GF-D8 (cell line): Measurements from ENCODE around the gene GPRIN1.

ENCODE experiments used
- DNase-seq: peaks from one replicate; lab custom pipeline; 2025; lab: John Stamatoyannopoulos, UW

Gene GPRIN1

DNA sequence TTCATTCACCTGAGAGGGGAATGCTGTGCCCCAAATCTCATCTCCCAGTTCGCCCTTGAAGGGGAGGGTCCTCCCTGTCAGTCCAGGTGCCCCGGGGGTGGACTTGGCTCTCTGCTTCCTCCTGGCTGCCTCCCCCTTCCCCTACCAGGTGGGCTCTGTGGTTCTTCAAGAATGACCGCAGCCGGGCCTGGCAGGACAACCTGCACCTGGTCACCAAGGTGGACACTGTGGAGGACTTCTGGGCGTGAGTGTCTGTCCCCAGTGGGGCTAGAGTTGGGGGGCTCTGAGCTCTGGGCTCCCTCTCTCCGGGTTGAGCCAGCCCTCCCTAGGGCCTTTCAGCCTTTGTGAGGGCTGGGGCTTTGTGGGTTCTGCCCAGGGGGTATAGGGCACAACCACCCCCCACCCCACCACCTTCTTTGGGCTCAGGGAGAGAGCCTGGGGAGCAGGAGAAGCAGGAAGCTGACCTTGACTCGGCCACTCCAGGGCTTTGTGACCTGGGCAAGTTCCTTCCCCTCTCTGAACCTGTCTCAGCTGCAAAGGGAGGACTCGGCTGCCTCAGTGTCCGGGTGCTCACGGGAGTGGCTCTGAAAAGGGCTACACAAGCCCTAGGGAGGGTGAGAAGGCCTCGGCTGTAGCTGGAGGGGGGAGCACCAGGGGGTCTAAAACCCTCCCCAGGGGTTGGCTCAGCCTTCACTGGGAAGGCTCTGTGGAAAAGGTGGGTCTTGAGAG lies 33.7 kb upstream of the GPRIN1 start:
- DNase-seq: no peak

DNA sequence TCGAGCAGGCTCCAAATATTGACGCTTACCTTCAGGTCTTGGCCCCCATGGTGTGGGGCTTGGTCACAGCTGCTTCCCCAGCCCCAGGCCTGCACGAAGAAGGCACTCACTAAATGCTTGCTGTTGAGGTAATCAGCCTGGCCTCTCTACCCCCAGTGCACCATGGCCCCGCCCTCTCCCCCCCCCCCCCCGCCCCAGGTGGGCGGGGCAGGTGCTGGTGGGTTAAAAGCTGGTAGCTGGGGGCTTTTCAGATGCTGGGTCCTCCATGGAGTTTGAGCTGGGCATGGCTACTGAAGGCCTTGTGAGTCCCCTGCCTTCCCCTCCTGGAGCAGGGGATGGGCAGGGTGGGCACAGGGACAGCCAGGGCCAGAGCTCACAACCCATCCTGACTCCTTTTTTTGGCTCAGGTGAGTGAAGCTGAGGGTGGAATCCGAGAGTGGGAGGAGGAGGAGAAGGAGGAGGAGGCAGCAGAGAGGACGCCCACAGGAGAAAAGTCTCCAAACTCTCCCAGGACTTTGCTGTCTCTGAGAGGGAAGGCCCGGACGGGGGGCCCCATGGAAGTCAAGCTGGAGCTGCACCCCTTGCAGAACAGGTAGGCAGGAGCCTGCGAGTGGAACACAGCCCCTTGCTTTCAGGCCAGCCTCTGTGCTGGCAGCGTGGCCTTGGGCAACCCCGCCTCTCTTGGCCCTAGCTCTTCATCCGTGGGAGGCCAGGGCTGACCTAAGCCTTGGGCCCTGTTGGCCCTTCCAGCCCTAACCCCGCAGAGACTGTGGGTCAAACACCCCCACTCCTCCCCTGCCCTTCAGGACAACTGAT lies 32.9 kb upstream of the GPRIN1 start:
- DNase-seq: no peak

DNA sequence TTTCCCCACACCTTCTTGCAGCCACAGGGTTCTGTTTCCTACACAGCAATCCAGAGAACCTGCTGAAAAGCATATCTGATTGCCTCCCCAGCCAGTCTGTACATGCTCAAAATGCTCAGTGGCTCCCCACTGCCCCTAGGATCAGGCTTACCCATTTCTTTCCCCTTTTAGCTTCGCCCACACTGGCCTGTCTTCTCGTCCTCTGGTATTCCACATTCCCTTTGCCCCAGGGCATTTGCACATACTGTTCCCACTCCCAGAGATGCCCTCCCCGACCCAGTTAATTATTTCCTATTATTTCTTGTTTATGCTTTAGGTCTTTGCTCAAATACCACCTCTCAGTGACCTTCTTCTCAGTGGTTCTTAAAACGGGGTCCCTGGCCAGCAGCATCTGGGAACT lies 30.7 kb upstream of the GPRIN1 start:
- DNase-seq: no peak

DNA sequence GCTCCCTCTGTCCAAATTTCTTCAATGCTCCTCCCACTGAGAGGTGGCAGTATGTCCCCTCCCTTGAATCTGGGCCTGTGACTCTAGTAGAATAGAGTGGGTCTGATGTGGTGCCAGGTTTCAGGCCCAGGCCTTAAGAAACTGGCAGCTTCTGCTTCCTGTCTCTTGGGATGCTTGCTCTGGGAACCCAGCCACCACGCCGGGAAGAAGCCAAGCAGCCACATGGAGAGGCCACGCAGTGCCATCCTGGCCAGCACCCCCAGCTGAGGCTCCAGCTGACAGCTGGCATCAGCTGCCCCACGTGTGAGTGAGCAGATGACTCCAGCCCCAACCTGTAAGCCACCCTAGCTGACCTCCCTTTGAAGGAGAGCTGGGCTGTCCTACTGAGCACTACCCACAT lies 30.0 kb upstream of the GPRIN1 start:
- no peak for DNase-seq

DNA sequence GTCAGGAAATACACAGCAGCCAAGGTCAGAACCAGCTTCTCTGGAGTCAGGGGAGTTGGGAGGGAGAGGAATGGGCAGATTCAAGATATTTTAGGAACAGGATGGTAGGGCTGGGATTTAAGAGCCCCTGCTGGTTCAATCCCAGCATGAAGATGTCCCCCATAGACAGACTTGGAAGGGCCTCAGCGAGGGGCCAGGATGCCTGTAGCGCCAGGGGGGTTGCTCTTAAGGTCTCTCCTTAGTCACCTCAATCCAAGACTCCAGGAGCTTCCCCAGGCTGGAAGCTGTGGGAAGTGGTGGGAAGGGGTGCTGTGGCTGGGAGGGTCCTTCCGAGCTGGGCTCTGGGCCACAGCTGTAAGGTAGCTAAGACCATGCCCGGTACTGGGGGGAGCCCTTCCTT lies 29.3 kb upstream of the GPRIN1 start:
- no peak for DNase-seq

DNA sequence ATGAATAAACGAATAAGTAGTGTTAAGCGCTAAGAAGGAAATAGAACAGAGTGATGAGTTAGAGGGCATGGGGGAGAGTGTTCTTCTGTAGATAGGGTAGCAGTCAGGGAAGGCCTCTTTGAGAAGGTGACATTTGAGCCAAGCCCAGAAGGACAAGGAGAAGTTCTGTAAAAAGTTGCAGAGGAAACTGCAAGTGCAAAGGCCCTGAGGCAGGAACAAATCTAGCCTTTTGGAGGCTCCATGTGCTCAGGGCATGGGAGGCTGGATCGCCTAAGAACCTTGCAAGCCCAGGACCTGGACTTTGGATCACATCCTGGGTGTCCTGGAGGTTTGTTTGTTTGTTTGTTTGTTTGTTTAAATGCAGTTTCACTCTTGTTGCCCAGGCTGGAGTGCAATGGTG lies 28.5 kb upstream of the GPRIN1 start:
- no peak for DNase-seq

DNA sequence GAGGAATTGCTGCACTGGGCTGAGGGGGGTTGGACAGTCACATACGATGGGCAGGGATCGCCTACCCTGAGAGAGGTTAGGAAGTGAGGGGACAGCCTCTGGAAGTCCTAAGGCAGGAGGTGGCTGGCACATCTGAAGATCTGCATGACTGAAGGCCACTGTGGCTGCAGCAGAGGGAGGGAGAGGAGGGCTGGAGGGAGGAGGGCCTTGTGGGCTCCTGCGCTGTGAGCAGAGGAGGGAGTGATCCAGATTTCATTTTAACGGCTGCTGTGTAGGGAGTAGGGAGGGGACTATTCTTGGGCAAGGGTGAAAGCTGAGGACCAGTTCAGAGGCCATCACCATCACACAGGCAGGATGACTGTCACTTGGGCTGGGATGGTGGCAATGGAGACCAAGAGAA lies 27.6 kb upstream of the GPRIN1 start:
- DNase-seq: no peak

DNA sequence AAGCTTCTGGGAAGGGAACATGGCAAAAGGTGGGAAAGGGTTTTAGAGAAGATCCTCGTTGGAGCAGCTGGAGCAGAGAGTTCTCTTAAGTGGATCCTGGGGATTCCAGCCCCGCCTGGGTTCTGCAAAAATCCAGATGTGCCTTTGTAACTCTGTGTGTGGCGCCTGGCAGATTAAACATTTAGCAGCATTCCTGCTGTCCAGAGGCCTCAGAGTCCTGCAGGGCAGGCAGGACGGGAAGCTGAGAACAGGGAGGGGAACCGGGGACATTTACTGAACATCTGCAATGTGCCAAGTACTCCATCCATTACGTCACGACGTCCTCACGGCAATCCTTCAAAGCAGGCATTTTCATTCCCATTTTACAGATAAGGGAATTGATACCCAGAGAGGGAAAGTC lies 26.5 kb upstream of the GPRIN1 start:
- DNase-seq: no peak

DNA sequence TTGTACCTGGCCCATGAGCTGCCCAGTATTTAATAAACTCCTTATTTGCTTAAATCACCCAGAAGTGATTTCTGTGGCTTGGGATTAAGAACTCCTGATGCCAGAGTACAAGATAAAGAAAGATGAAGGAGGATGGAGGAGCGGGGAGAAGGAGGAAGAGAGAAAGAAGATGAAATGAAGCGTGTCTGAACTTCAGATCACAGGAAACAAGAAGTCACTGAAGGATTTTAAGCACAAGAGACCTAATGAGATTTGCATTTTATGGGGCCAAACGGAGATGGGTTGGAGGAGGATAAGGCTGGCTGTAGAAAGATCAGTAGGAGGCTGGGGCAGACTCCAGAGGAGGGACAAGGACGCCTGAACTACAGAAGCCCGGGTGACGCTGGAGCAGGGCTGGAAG lies 23.6 kb upstream of the GPRIN1 start:
- no peak for DNase-seq

DNA sequence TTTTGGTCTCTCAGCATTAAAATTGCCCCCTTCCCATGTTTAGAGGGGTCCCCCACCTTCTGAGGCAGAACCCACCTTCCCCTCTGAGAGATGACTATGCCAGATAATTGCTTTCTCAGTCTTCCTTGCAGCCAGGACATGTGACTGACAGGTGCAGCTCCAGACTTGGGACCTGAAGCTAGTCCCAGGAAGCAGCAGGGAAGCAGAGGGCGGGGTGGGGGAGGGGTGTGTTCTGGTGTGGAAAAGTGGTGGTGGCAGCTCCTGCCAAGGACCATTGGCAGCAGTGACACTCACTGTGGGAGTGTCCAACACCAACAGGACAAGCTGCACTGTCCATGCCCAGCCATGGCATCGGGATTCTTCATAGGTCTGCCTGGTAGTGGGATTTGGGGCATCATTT lies 22.8 kb upstream of the GPRIN1 start:
- DNase-seq: no peak

DNA sequence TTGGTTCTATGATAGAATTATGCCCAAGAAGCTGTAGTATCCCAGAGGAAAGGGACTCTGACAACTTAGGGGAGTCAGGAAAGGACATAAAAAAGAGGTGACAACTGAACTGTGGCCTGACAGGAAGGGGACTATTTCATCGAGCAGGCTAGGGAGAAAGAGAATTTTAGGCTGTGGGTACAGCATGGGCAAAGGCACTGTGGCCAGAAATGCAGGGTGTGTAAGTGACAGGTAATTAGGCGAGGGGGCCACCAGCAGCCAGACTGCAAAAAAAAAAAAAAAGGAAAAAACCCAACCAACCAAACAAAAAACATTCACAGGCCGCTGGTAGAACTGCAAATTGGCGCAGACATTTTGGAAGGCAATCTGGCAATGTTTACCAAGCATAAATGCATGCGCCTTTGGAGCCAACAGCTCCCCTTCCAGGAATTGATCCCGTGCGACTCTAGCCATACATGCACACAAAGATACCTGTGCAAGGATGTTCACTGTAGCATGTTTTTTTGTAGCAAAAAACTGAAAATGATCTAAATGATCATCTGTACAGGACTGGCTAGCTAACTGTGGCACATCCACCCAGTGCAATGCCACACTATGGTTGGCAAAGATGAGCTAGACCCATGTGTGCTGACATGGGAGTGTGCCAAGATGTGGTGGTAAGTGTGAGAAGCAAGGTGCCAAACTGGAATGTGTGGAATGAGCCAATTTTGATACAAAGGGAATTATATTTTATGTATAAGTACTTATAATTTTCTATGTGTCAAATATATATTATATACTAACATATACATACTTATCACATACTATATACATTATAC lies 21.6 kb upstream of the GPRIN1 start:
- no peak for DNase-seq

DNA sequence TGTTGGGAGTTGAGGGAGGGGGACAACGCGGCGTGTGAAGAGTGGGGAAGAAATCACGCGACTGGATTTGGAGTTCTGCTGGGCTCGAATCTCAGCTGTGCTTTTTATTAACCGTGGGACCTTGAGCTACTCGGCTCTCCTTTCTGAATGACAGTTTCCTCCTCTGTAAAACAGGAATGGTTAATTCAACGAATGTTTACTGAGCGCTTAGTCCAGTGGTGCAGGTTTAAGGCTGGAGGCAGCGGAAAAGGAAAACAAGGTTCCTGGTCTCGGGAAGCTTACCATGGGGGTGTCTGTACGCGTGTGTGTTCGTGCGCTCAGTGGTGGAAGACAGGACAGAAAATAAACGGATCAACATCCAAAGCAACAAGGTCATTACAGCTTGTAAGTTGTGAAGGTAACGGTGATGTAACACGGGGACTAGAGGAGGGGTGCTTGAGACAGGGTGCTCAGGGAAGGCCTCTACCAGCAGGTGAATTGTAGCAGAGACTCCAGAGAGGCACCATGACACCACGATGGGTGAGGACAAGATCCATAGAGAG lies 20.8 kb upstream of the GPRIN1 start:
- DNase-seq: no peak

DNA sequence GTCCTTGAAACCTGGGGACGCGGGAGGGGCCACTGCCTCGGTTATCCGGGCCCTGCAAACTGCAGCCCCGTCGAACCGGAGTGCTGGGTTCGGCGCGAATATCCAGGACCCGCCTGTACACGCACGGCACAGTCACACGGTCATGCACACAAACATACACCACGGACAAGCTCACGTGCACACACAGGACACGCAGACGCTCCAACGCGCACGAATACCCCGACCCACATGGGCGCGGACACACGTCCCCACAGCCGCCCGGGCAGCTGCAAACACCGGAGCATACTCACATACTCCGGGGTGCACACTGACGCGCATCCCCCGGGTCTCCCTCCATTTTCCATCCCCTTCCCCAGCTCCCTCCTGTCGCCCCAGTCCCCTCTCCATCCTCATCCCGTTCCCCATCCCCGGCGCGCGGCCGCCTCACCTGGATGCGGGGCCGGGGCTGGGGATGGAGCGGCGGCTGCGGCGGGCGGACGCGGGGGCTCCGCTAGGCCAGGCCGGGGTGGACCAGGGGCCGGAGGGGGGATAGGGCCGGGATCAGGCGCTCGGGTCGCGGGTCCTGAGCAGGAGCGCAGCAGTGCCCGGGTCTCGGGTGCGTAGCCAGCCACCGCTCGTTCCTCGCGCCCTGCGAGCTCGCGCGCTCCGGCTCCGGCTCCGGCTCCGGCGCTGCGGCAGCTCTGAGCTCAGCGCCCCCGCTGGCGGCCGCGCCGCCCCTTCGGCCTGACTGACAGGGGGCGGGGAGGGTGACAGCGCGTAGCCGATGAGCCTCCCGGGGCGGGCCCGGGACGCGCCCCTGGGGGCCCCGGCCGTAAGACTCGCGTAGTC lies 20.1 kb upstream of the GPRIN1 start, which contains the start of the genes EIF4E1B and SNCB:
Gene EIF4E1B, plus strand, starts transcription at position 823 of the 828 bp plus-strand sequence. CDS start 12,113 bp downstream, outside the sequence.
Gene SNCB, minus strand, starts transcription at position 682 of the 828 bp plus-strand sequence. CDS start 880 bp downstream, outside the sequence.
- DNase-seq: no peak

DNA sequence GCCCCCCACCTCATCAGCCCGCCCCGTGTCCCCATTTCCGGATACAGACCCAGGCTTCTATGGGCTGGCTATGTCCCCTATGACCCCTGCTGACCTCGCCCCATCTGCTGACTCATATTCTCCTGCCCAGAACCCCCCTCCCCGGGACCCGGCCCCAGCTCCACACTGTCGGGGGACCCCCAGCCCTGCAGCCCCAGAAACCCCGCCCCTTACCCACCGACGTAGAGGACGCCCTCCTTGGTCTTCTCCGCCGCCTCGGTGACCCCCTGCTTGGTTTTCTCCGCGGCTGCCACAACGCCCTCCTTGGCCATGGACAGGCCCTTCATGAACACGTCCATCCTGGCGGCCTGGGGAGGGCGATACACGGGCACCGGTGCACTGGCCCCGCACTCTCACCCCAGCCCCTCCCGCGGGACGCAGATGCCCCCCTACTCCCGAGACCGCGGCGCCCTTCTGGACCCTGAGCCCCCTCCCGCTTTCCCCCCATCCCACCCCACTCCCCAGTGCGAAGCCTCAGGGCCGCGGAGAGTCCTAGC lies 19.4 kb upstream of the GPRIN1 start:
- DNase-seq: no peak

DNA sequence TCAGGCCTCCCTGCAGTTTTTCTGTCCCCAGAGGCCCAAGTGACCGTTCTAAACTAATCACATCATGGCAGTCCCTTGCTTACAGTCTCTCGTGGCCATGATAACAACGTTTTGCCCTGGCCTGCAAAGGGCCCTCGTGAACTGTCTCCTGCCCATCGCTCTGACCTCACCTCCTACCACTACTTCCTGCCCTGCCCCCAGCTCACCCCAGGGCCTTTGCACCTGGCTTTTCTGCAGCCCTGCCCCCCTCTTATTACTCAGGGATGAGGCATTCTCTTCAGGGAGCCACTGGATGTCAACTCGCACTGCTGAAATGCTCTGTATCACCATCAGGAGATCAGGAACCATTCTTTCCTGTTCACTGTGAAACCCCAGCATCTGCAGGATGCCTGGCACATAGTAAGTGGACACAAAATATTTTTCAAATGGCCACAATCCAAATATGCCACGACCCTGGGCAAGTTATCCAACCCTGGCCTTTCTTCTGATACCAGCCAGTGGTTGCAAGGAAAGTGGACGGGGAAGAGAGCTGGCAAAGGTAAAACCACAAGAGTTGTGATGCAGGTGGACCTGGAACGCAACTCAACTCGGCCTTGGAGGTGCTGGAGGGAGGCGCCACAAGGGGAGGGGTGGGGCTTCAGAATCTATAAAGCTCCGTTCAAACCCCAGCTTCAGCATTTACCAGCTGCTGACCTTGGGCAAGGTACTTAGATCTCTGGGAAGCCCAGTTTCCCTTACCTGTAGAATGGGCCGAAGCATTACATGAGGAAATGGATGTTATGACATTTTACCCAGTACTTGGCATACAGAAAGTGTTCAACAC lies 18.7 kb upstream of the GPRIN1 start:
- no peak for DNase-seq

DNA sequence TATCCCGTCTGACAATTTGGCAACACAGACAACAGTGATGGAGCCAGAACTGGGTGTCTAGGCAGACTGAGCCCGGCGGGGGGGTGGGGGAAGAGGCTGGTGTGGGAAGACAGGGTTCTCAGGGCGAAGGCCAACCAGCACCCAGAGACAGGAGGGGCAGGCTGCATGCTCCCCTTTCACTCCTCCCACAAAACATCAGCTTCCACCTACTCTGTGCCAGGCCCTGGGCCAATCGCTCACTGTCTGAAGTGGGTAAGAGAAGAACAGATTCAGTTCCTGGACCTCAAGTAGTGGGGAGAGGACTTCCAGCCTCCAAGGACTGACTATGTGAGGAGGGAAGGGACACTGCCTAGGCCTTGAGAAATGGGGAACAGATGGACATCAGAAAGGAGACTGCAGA lies 17.6 kb upstream of the GPRIN1 start:
- no peak for DNase-seq

DNA sequence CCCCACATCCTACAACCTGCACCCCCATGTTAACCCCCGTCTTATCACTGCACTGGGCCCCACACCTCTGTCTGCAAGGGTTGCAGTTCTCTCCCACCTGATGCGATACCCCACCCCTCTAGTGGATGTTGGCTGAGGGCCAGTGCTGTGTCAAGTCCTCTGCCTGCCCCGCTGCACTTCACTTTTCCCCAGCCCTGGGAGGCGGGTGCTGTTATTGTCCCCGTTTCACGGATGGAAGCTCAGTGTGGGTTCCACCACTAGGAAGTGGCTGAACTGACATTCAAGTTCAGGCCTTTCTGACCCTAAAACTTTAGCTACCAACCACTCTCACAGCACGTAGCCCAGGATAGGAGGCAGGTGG lies 16.9 kb upstream of the GPRIN1 start:
- no peak for DNase-seq

DNA sequence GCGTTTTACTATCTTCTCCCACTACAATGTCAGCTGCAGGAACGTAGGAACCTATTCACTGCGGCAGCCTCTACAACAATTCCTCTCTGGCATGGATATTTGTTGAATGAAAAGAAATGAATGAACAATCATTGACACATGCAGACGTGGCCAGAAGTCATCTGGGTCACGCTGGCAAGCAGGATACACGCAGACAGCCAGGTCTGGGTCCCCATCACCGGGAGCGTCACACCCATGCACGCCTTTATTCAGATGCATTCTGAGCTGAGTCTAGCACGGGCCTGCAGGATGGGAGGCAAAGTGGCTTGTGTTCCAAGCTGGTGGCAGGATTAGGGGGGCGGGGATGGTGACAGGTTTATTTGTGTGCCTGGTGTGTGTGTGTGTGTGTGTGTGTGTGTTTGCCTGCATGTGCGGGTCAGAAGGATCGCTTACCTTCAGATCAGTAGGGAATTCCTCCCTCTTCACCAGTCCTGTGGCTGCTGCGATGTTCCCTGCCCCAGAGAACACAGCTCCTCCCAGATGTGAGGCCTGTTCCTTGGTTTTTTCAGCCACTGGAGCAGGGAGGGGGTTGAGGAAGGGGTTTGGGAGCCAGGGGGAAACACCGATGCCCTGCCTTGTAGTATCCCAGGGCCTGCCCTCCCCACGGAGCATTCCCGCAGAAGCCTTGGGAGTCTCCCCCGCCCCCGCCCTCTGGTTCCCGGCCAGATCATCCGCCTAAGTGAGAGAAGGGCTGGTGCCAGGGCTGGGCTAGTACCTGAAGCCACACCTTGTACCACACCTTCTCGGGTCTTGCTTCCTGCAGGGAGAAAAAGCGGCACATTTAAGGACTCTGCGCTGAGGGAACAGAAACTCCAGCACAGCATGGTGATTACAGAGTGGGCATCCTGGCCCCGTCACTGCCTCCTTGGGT lies 16.3 kb upstream of the GPRIN1 start:
- no peak for DNase-seq

DNA sequence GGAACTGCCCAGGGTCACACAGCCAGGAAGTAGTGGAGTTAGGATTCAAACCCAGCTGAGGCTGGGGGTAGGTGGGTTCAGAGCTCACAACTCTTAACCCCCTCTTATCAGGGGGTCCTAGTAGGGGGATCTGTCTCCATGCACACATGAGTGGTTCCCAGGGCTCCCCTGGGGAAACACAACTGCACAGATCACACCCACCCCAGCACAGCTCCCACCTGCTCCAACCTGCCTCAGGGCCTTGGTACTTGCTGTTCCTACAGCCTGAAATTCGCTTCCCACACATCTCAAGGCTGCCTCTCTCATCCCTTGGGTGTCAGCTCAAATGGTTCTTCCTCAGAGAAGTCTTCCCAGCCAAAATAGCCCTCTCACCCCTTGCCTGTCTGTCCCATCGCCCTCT lies 15.6 kb upstream of the GPRIN1 start:
- no peak for DNase-seq
